HepG2 (cell line): ENCODE data around the gene CFAP54.

Source experiments
- BHLHE40 ChIP-seq: IDR thresholded peaks from 2 replicates; pipeline ENCODE4 v1.6.1; 2011; ENCODE audit warnings: low read length, improper control_type of control experiment
- CTCF ChIP-seq: sonication (generic); formaldehyde crosslinking; IDR thresholded peaks from 2 replicates; pipeline ENCODE4 v1.5.0; 2020; ENCODE audit warnings: mild to moderate bottlenecking, missing genetic modification reagents, moderate library complexity
- E2F5 ChIP-seq: sonication (generic); formaldehyde crosslinking; conservative IDR thresholded peaks from 2 replicates; pipeline ENCODE4 v1.4.0; 2020; ENCODE audit warnings: missing genetic modification reagents
- EEA1 ChIP-seq: sonication (generic); formaldehyde crosslinking; IDR thresholded peaks from 2 replicates; pipeline ENCODE4 v1.5.1; 2020; ENCODE audit warnings: mild to moderate bottlenecking, missing genetic modification reagents, borderline replicate concordance
- JUND ChIP-seq: sonication (generic); formaldehyde crosslinking; IDR thresholded peaks from 2 replicates; pipeline ENCODE4 v1.8.0; 2022; ENCODE audit warnings: mild to moderate bottlenecking, missing genetic modification reagents
- MYC ChIP-seq: sonication (generic); formaldehyde crosslinking; IDR thresholded peaks from 2 replicates; pipeline ENCODE4 v1.9.0; 2021; ENCODE audit warnings: missing genetic modification reagents, borderline replicate concordance
- PHF8 ChIP-seq: sonication (generic); formaldehyde crosslinking; IDR thresholded peaks from 2 replicates; pipeline ENCODE4 v1.5.0; 2020; ENCODE audit warnings: missing genetic modification reagents
- SMARCC2 ChIP-seq: fragments of 450-650 bp; IDR thresholded peaks from 2 replicates; pipeline ENCODE4 v1.6.1; 2017; ENCODE audit warnings: antibody characterized with exemption, mild to moderate bottlenecking
- YY1 ChIP-seq: IDR thresholded peaks from 2 replicates; pipeline ENCODE4 v1.6.1; 2011; ENCODE audit warnings: low read length, low read depth, moderate library complexity, mild to moderate bottlenecking; ENCODE audit not compliant: insufficient read depth, insufficient replicate concordance
- ZNF143 ChIP-seq: sonication (generic); formaldehyde crosslinking; IDR thresholded peaks from 2 replicates; pipeline ENCODE4 v1.4.0; 2020; ENCODE audit warnings: missing genetic modification reagents
- ZNF639 ChIP-seq: conservative IDR thresholded peaks from 2 replicates; pipeline ENCODE4 v1.6.1; 2018; ENCODE audit warnings: missing genetic modification reagents
- ZNF782 ChIP-seq: sonication (generic); formaldehyde crosslinking; IDR thresholded peaks from 2 replicates; pipeline ENCODE4 v1.4.0; 2020; ENCODE audit warnings: missing genetic modification reagents, mild to moderate bottlenecking, borderline replicate concordance
- ZSCAN29 ChIP-seq: sonication (generic); formaldehyde crosslinking; conservative IDR thresholded peaks from 2 replicates; pipeline ENCODE4 v1.4.0; 2020; ENCODE audit warnings: mild to moderate bottlenecking, missing genetic modification reagents
- ZZZ3 ChIP-seq: sonication (generic); formaldehyde crosslinking; IDR thresholded peaks from 2 replicates; pipeline ENCODE4 v1.4.0; 2020; ENCODE audit warnings: missing genetic modification reagents, mild to moderate bottlenecking, borderline replicate concordance

GRCh38 chr12:96623155-96623554, 133.8 kb downstream of the CFAP54 start:
- TF ChIP-seq BHLHE40 (no peak), CTCF (CRISPR knock-in tag) (no peak), ZNF639 (no peak), JUND (no peak), EEA1 (CRISPR knock-in tag) (no peak), ZSCAN29 (CRISPR knock-in tag) (no peak), ZZZ3 (CRISPR knock-in tag) (no peak), ZNF782 (CRISPR knock-in tag) (no peak), ZNF143 (no peak), E2F5 (CRISPR knock-in tag) (no peak), PHF8 (CRISPR knock-in tag) (no peak), YY1 (no peak), SMARCC2 (no peak), MYC (no peak)
